ENCODE data around the gene GPLD1.

GPLD1 gene

GRCh38 chr6:24451581-24452388, 37.6 kb downstream of the GPLD1 start:
- H3K18ac ChIP-seq (ENCODE audit: low read depth in 1 of 2, low read length in 2 of 2) = no peak overlapping the region
- H2BK12ac ChIP-seq (ENCODE audit: low read length in 2 of 2) = no peak overlapping the region

DNA sequence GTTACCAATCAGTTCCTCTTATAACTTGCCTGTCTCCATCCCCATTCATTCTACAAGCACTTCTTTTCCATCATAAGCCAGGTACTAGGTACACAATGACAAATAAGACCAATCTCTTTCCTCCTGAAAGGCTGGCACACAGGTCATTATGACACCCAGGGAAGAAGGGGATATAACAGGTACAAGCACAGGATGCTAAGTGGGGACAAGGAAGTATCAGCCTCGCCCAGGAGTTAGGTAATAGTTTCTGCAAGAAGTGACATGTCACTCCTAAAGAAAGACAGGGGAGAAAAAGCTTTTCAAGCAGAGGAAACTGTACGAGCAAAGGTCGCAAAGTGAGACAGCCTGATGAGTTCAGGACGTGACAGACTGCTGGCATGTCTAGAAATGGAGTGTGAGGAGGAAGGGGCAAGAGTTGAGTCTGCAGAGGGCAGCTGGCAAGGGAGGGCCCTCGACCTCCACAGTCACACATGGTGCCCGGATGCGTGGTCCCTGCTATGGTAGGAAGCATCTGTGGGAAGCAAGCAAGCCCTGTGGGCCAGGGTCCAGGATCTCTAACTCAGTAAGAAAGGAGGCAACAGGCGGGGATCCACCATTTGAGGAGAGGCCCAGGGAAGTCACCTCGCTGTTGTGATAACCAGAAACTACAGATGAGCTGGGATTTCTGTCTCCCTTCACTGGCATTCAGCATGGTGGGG, 40.4 kb downstream of the GPLD1 start:
- no peak overlapping the region for H2AK5ac ChIP-seq (ENCODE audit: low read length, severe bottlenecking)
- no peaks in the 10 kb centered on the region for H3K36me3 ChIP-seq (ENCODE audit: control insufficient read depth in 1 of 2, insufficient read depth in 2 of 2, low read depth in 1 of 2, low read length in 2 of 2)
- no peak for DNase-seq
- H3K4ac ChIP-seq (ENCODE audit: low read depth in 1 of 2, low read length in 2 of 2) = no peak overlapping the region
- no peak overlapping the region for H3K14ac ChIP-seq (ENCODE audit: low read length in 2 of 2)
- no peak overlapping the region for H2BK120ac ChIP-seq (ENCODE audit: low read depth, low read length)
- H3K4me3 ChIP-seq (ENCODE audit: insufficient read depth in 1 of 2, low read depth in 1 of 2, low read length in 2 of 2) = no peak overlapping the region
- H3K9ac ChIP-seq (ENCODE audit: low read length) = no peak overlapping the region
- H3K27me3 ChIP-seq (ENCODE audit: control insufficient read depth in 1 of 2, insufficient read depth in 1 of 2, low read length in 2 of 2) = peaks cover 0 to 3% of the 10 kb centered on the region in 2 experiments
- no peak overlapping the region for H2BK12ac ChIP-seq (ENCODE audit: low read length in 2 of 2)
- H3K9me3 ChIP-seq (ENCODE audit: control insufficient read depth, low read length) = no peaks in the 10 kb centered on the region
- H2AFZ ChIP-seq (ENCODE audit: low read depth, low read length) = no peak overlapping the region
- no peaks in the 10 kb centered on the region for H3K4me1 ChIP-seq (ENCODE audit: control insufficient read depth, insufficient read depth, low read depth, low read length)
- H3K23ac ChIP-seq (ENCODE audit: low read length in 2 of 2) = no peak overlapping the region
- H3K4me2 ChIP-seq (ENCODE audit: low read length, poor library complexity, severe bottlenecking) = no peak overlapping the region
- no peaks in the 10 kb centered on the region for H3K79me1 ChIP-seq (replicated peaks; ENCODE audit: low read length, poor library complexity, severe bottlenecking)
- H4K8ac ChIP-seq (ENCODE audit: low read length) = no peak overlapping the region
- 68% methylated on average over 9 of the region's 9 CpGs for WGBS
- no peak overlapping the region for H3K27ac ChIP-seq (ENCODE audit: low read length, poor library complexity, severe bottlenecking)
- H3K18ac ChIP-seq (ENCODE audit: low read depth in 1 of 2, low read length in 2 of 2) = no peak overlapping the region
- H4K91ac ChIP-seq (ENCODE audit: low read length) = no peak overlapping the region
- no peak overlapping the region for H2BK5ac ChIP-seq (ENCODE audit: low read depth, low read length, poor library complexity, severe bottlenecking)
- no peak overlapping the region for H2BK15ac ChIP-seq (ENCODE audit: low read depth, poor library complexity, severe bottlenecking)

More at GRCh38 chr6:24451581-24452388, 37.6 kb downstream of the GPLD1 start:
- no peak overlapping the region for H2BK5ac ChIP-seq (ENCODE audit: low read depth, low read length, poor library complexity, severe bottlenecking)
- no peak overlapping the region for H4K8ac ChIP-seq (ENCODE audit: low read length)
- no peak overlapping the region for H4K91ac ChIP-seq (ENCODE audit: low read length)
- H3K4me3 ChIP-seq (ENCODE audit: insufficient read depth in 1 of 2, low read depth in 1 of 2, low read length in 2 of 2) = no peak overlapping the region
- no peaks in the 10 kb centered on the region for H3K9me3 ChIP-seq (ENCODE audit: control insufficient read depth, low read length)
- no peak overlapping the region for H2BK120ac ChIP-seq (ENCODE audit: low read depth, low read length)
- no peak overlapping the region for H3K27ac ChIP-seq (ENCODE audit: low read length, poor library complexity, severe bottlenecking)
- H2AK5ac ChIP-seq (ENCODE audit: low read length, severe bottlenecking) = no peak overlapping the region
- H3K23ac ChIP-seq (ENCODE audit: low read length in 2 of 2) = no peak overlapping the region
- DNase-seq = no peak
- H3K14ac ChIP-seq (ENCODE audit: low read length in 2 of 2) = no peak overlapping the region
- H3K79me1 ChIP-seq (replicated peaks; ENCODE audit: low read length, poor library complexity, severe bottlenecking) = no peaks in the 10 kb centered on the region
- 86% methylated on average over 12 of the region's 13 CpGs for WGBS
- H3K27me3 ChIP-seq (ENCODE audit: control insufficient read depth in 1 of 2, insufficient read depth in 1 of 2, low read length in 2 of 2) = peaks cover 0 to 3% of the 10 kb centered on the region in 2 experiments
- no peak overlapping the region for H3K4me2 ChIP-seq (ENCODE audit: low read length, poor library complexity, severe bottlenecking)
- no peak overlapping the region for H2BK15ac ChIP-seq (ENCODE audit: low read depth, poor library complexity, severe bottlenecking)
- H2AFZ ChIP-seq (ENCODE audit: low read depth, low read length) = no peak overlapping the region
- no peaks in the 10 kb centered on the region for H3K36me3 ChIP-seq (ENCODE audit: control insufficient read depth in 1 of 2, insufficient read depth in 2 of 2, low read depth in 1 of 2, low read length in 2 of 2)
- H3K4me1 ChIP-seq (ENCODE audit: control insufficient read depth, insufficient read depth, low read depth, low read length) = no peaks in the 10 kb centered on the region
- no peak overlapping the region for H3K4ac ChIP-seq (ENCODE audit: low read depth in 1 of 2, low read length in 2 of 2)
- H3K9ac ChIP-seq (ENCODE audit: low read length) = no peak overlapping the region

DNA sequence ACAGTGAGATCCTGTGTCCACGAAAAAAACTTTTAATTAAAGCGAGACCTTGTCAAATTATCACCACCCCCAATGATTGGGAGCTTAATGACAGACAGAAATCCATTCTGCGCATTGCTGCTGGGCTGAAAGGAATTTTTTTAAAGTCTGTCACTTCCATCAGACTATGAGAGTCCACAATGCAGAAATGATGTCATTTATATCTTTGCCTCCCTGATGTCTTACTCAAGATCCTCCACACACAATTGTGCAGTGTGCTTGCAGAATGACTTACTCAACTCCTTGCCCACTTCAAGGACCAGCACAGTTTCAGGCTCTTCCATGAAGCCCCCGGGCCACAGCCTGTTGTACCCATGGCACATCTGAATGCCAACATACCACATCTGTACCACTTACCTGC, 41.0 kb downstream of the GPLD1 start:
- no peak overlapping the region for H3K9ac ChIP-seq (ENCODE audit: low read length)
- no peak overlapping the region for H2BK120ac ChIP-seq (ENCODE audit: low read depth, low read length)
- H3K14ac ChIP-seq (ENCODE audit: low read length in 2 of 2) = no peak overlapping the region
- H3K18ac ChIP-seq (ENCODE audit: low read depth in 1 of 2, low read length in 2 of 2) = no peak overlapping the region
- WGBS = 45% methylated on average over 3 of the region's 4 CpGs
- H3K4me3 ChIP-seq (ENCODE audit: insufficient read depth in 1 of 2, low read depth in 1 of 2, low read length in 2 of 2) = no peak overlapping the region
- no peaks in the 10 kb centered on the region for H3K9me3 ChIP-seq (ENCODE audit: control insufficient read depth, low read length)
- no peaks in the 10 kb centered on the region for H3K79me1 ChIP-seq (replicated peaks; ENCODE audit: low read length, poor library complexity, severe bottlenecking)
- no peak overlapping the region for H2BK15ac ChIP-seq (ENCODE audit: low read depth, poor library complexity, severe bottlenecking)
- DNase-seq = no peak
- H3K27me3 ChIP-seq (ENCODE audit: control insufficient read depth in 1 of 2, insufficient read depth in 1 of 2, low read length in 2 of 2) = peaks cover 0 to 3% of the 10 kb centered on the region in 2 experiments
- no peak overlapping the region for H2AK5ac ChIP-seq (ENCODE audit: low read length, severe bottlenecking)
- H3K36me3 ChIP-seq (ENCODE audit: control insufficient read depth in 1 of 2, insufficient read depth in 2 of 2, low read depth in 1 of 2, low read length in 2 of 2) = no peaks in the 10 kb centered on the region
- H3K27ac ChIP-seq (ENCODE audit: low read length, poor library complexity, severe bottlenecking) = no peak overlapping the region
- H3K4me2 ChIP-seq (ENCODE audit: low read length, poor library complexity, severe bottlenecking) = no peak overlapping the region
- no peak overlapping the region for H2BK12ac ChIP-seq (ENCODE audit: low read length in 2 of 2)
- H3K4ac ChIP-seq (ENCODE audit: low read depth in 1 of 2, low read length in 2 of 2) = no peak overlapping the region
- H2AFZ ChIP-seq (ENCODE audit: low read depth, low read length) = no peak overlapping the region
- H3K4me1 ChIP-seq (ENCODE audit: control insufficient read depth, insufficient read depth, low read depth, low read length) = no peaks in the 10 kb centered on the region
- no peak overlapping the region for H3K23ac ChIP-seq (ENCODE audit: low read length in 2 of 2)
- H4K91ac ChIP-seq (ENCODE audit: low read length) = no peak overlapping the region
- no peak overlapping the region for H2BK5ac ChIP-seq (ENCODE audit: low read depth, low read length, poor library complexity, severe bottlenecking)
- no peak overlapping the region for H4K8ac ChIP-seq (ENCODE audit: low read length)

DNA sequence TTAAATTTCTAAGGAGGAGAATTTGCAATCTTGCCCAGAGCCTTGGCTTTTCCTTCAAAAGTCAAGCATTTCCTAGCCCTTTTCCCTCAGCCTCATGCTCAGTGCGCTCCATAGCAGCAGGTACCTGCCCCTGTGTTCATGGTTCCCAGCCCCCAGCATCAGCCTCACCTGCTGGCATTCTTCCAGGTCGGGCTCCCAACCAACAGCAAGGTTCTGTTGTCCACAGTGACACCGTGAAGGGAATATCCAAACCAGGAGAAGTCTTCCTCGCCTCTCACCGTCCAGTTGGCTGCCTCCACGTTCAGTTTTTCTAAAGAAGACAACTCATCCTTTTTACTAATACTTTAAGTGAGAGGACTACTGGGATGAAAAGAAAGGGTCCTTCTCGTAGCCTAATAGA, 42.7 kb downstream of the GPLD1 start:
- no peak overlapping the region for H2BK15ac ChIP-seq (ENCODE audit: low read depth, poor library complexity, severe bottlenecking)
- no peak overlapping the region for H3K4me2 ChIP-seq (ENCODE audit: low read length, poor library complexity, severe bottlenecking)
- H3K79me1 ChIP-seq (replicated peaks; ENCODE audit: low read length, poor library complexity, severe bottlenecking) = no peaks in the 10 kb centered on the region
- 85% methylated on average over 4 of the region's 7 CpGs for WGBS
- H4K8ac ChIP-seq (ENCODE audit: low read length) = no peak overlapping the region
- H3K9ac ChIP-seq (ENCODE audit: low read length) = no peak overlapping the region
- H3K4ac ChIP-seq (ENCODE audit: low read depth in 1 of 2, low read length in 2 of 2) = no peak overlapping the region
- H3K9me3 ChIP-seq (ENCODE audit: control insufficient read depth, low read length) = no peaks in the 10 kb centered on the region
- peaks cover 0 to 3% of the 10 kb centered on the region in 2 experiments for H3K27me3 ChIP-seq (ENCODE audit: control insufficient read depth in 1 of 2, insufficient read depth in 1 of 2, low read length in 2 of 2)
- H2BK5ac ChIP-seq (ENCODE audit: low read depth, low read length, poor library complexity, severe bottlenecking) = no peak overlapping the region
- H4K91ac ChIP-seq (ENCODE audit: low read length) = no peak overlapping the region
- H3K27ac ChIP-seq (ENCODE audit: low read length, poor library complexity, severe bottlenecking) = no peak overlapping the region
- no peak overlapping the region for H3K14ac ChIP-seq (ENCODE audit: low read length in 2 of 2)
- no peak for DNase-seq
- no peak overlapping the region for H3K18ac ChIP-seq (ENCODE audit: low read depth in 1 of 2, low read length in 2 of 2)
- no peak overlapping the region for H2AK5ac ChIP-seq (ENCODE audit: low read length, severe bottlenecking)
- H2BK120ac ChIP-seq (ENCODE audit: low read depth, low read length) = no peak overlapping the region
- no peaks in the 10 kb centered on the region for H3K36me3 ChIP-seq (ENCODE audit: control insufficient read depth in 1 of 2, insufficient read depth in 2 of 2, low read depth in 1 of 2, low read length in 2 of 2)
- no peak overlapping the region for H3K23ac ChIP-seq (ENCODE audit: low read length in 2 of 2)
- H3K4me3 ChIP-seq (ENCODE audit: insufficient read depth in 1 of 2, low read depth in 1 of 2, low read length in 2 of 2) = no peak overlapping the region
- H2BK12ac ChIP-seq (ENCODE audit: low read length in 2 of 2) = no peak overlapping the region
- no peak overlapping the region for H2AFZ ChIP-seq (ENCODE audit: low read depth, low read length)
- H3K4me1 ChIP-seq (ENCODE audit: control insufficient read depth, insufficient read depth, low read depth, low read length) = no peaks in the 10 kb centered on the region

Data from mesenchymal stem cell (in vitro differentiated cells and primary cell).